ENCODE data around the gene NXN.
"Not testable (repeated sequence)": the region's sequence is repeated elsewhere in the genome, so short reads cannot be mapped to it uniquely, and the experiment has no call there.

The NXN gene

GRCh38 chr17:855569-855968, 124.0 kb downstream of the NXN start:
- no peak for DNase-seq

GRCh38 chr17:852850-853249, 126.7 kb downstream of the NXN start:
- DNase-seq, result not testable (repeated sequence)

GRCh38 chr17:852349-852748, 127.2 kb downstream of the NXN start:
- DNase-seq, result no peak

- DNase-seq, result no peak
Observed at GRCh38 chr17:851924-852323, 127.7 kb downstream of the NXN start.

DNA sequence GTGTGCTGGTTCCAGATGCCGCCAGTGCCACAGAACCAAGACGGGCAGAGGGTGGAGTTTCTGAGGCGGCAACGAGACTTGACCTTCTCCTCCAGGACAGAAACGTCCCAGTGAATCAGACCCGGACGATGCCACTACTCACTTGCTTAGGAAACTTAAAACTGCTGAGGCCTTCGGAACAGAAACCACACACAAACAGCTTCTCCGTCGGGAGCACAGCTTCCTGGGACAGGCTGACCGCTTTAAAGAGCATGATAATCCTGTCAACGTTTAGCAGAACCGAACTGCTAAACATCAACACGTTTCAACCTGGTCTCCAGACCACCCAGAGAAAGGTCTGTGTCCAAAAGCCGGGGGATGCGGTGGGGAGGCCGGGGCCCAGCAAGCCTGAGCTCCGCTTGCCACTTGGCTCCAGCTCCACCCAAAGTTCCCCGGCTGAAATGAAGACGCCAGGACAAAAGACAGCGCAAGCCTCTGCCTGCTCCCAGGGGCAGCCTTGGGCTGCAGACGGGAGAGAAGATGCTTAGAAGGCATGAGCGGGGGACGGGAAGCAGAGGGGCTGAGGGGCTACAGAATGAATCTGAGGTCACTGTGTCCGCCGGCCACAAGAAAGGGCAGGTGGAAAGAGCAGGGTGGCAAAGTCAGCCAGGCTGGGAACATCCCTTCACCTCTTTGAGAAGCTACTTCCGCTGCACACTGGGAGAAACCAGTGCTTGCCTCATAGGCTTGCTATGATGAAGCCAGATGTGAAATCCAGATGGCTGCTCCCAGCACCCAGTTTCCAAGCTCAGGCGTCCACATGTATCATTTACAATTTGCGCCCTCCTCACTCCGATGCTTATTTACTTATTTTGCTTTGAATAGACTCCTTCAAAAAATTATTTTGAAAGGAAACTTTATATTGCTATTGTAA, 128.5 kb downstream of the NXN start:
- DNase-seq, result no peak

DNA sequence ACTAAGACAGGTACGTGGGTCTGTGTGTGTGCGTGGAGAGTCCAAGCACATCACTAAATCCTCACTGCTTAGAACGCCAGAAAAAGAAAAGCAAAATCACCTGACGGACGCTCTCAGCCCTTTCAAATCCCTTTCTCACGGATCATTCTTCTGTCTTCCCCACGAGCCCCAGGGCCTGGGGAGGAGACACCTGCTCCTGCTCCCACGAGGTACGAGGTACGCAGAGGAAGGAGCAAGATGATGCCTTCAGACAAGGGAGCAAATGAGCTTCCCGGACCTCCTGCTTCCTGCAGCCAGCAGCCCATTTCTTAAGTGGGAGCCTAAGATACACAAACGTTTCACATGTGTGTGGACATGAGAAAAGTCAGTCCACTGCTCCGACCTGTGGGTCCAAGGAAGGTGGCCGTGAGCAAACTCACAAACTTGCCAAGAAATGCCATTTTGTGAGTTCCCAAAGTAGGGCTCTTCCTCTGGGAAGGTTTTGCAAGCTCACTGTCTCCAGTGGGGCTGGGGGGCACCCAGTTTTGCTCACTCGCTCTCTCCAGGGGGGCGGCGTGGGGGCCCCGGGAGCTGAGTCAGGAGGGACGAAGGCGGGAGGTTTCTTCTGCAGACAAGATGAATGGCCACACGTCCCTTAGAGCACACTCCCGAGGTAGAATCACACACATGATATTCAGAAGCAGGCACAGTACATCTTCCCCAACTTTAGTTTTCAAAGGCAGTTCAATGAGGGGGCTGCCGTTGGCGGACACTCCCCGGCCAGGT, 129.3 kb downstream of the NXN start:
- DNase-seq, result no peak

DNA sequence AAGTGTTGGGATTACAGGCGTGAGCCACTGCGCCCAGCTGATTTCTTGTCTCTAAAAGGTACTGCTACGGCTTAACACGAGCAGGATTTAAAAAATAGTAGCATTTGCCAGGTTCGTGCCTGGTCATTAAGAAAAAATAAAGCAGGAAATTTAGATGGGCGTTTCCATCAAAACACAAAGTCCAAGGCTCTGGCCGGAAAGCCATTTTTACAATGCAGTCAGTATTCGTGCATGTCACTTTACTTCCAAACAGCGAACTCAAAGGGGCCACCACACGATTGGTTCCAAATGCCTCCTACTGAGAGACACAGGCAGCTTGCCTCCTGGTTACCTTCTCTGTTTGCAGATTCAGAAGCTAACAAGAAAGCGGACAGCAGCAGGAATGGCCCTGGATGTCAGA, 131.2 kb downstream of the NXN start:
- DNase-seq, result no peak

- DNase-seq, result no peak
Observed at GRCh38 chr17:846901-847843, 132.4 kb downstream of the NXN start.

DNA sequence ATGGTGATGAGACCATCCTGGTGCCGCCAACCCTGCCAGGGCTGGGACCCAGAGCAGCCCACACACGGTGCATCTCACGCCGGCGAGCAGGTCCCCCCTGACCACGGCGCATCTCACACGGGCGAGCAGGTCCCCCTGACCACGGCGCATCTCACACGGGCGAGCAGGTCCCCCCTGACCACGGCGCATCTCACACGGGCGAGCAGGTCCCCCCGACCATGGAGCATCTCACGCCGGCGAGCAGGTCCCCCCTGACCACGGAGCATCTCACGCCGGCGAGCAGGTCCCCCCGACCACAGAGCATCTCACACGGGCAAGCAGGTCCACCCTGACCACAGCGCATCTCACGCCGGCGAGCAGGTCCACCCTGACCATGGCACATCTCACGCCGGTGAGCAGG, 138.3 kb downstream of the NXN start:
- DNase-seq, result no peak

- no peak for DNase-seq
Observed at GRCh38 chr17:838486-838885, 141.1 kb downstream of the NXN start.

GRCh38 chr17:836151-836550, 143.4 kb downstream of the NXN start:
- DNase-seq, result no peak

DNA sequence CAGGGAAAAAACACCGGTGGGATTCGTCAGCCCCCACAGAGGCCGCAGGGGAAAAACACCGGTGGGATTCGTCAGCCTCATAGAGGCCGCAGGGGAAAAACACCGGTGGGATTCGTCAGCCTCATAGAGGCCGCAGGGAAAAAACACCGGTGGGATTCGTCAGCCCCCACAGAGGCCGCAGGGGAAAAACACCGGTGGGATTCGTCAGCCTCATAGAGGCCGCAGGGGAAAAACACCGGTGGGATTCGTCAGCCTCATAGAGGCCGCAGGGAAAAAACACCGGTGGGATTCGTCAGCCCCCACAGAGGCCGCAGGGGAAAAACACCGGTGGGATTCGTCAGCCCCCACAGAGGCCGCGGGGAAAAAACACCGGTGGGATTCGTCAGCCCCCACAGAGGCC, 143.9 kb downstream of the NXN start:
- DNase-seq, result not testable (repeated sequence)

DNA sequence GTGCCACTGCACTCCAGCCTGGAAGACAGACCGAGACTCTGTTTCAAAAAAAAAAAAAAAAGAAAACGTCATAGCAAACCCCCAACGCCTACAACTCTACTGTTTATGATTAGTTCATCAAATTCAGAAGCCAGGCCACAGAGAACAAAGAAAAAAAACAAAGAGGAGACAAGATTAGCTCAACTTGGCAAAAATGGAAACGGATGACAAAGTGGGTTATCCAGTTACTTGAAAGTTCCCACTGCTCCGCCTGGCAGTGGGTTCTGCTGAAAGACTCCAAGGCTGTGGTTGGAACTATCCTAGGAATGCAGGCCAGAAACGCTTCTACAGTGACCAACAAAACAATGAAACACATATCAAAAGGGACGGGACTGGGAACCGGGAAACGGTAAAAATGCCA, 144.3 kb downstream of the NXN start:
- peak; percentile 84 for DNase-seq

DNA sequence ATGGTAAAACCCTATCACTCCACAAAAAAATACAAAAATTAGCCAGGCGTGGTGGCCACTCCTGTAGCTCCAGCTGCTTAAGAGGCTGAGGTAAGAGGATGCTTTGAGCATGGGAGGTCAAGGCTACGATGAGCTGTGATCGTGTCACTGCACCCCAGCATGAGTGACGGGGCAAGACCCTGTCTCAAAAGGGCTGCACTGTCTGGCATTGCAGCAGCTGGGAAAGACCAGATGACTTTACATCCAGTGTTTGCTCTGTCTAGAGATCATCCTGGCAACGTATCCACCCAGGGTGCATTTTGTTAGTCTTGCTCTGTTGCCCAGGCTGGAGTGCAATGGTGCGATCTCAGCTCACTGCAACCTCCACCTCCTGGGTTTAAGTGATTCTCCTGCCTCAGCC, 145.4 kb downstream of the NXN start:
- DNase-seq, result no peak

- no peak for DNase-seq
Observed at GRCh38 chr17:830950-831349, 148.6 kb downstream of the NXN start.

- DNase-seq, result no peak
Observed at GRCh38 chr17:830381-830780, 149.2 kb downstream of the NXN start.

DNA sequence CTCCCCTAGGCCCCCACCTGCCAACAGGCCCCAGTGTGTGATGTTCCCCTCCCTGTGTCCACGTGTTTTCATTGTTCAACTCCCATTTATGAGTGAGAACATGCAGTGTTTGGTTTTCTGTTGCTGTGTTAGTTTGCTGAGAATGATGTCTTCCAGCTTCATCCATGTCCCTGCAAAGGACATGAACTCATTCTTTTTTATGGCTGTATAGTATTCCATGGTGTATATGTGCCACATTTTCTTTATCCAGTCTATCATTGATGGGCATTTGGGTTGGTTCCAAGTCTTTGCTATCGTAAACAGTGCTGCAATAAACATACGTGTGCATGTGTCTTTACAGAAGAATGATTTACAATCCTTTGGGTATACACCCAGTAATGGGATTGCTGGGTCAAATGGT, 150.0 kb downstream of the NXN start:
- DNase-seq, result not testable (repeated sequence)

- DNase-seq, result no peak
Observed at GRCh38 chr17:828761-829160, 150.8 kb downstream of the NXN start.

GRCh38 chr17:826778-827177, 152.8 kb downstream of the NXN start:
- no peak for DNase-seq

DNA sequence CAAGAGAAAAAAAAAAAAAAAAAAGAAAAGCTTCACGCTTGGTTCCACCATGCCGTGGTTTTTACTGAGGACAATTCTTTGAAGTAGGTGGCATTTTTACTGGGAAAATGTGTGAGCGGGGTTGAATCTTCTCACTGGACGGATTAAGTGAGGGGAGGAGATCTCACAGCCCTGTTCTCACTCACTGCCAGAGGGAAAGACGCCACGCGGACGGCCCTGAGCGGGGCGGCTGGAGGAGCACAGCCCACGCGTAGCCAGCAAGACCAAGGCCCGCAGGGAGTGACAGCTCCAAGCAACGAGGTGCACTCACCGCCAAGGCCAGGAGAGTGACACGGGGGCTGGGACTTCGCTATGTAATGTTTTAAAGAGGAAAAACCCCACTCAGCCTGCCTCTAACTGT, 154.4 kb downstream of the NXN start:
- DNase-seq, result no peak

DNA sequence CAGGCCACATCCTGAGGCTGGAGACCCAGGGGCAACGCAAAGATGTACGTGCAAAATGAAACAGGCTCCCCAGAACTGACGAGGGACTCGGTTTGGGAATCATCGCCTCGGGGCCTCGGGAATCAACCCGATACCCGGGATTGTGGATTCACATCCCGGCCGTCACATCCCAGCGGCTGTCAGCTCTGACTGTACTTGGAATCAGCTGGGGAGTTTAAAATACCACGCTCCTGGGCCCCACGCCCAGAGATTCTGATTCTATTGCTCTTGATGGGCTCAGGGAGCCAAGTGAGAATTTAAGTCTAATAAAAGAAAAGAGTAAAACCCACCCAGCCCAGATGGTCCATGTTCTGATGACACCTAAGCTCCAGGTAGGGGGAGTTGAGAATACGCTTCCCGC, 155.2 kb downstream of the NXN start:
- DNase-seq, result no peak

GRCh38 chr17:823501-823902, 156.1 kb downstream of the NXN start:
- no peak for DNase-seq

DNA sequence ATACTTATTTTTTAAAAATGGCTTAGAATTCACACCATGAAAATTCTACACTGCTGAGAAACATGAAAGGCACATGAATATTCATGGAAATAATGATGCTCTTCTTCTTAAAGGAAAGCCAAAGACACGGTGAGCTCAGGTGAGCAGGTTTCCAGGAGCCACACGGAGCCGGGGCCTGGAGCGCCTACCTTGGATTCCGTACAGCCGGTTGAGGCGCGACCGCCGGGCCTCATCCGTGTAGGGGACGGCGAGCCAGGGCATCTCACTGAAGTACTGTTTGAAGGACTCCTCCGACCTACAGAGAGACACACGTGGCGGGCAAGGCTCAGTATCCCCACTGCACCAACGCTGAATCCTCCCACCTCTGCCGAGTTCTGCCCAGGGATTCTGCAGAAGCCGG, 160.3 kb downstream of the NXN start:
- DNase-seq, result no peak

Data from amniotic stem cell (primary cell).